NT2/D1 (cell line): Measurements from ENCODE around the gene CELF3.

Experiments
- SUZ12 ChIP-seq: IDR thresholded peaks from 2 replicates; pipeline ENCODE4 v1.6.1; 2011; ENCODE audit not compliant: insufficient read length, insufficient read depth; ENCODE audit errors: extremely low read depth
- YY1 ChIP-seq: IDR thresholded peaks from 2 replicates; pipeline ENCODE4 v1.6.1; 2011; ENCODE audit not compliant: insufficient read length, insufficient read depth
- ZNF274 ChIP-seq: IDR thresholded peaks from 2 replicates; pipeline ENCODE4 v1.6.1; 2011; ENCODE audit warnings: mild to moderate bottlenecking, low read depth, low read length

GRCh38 chr1:151741516-151741915 is 24.9 kb upstream of the CELF3 start:
- TF ChIP-seq YY1 (no peak), ZNF274 (no peak), SUZ12 (no peak)
